DMS 273 (cell line): Measurements from ENCODE around the gene APOO.
"Not testable (repeated sequence)": the region's sequence is repeated elsewhere in the genome, so short reads cannot be mapped to it uniquely, and the experiment has no call there.

Source experiments
- DNase-seq: peaks from one replicate; lab custom pipeline; 2025; ENCODE audit not compliant: unreplicated experiment; lab: John Stamatoyannopoulos, UW

APOO gene

DNA sequence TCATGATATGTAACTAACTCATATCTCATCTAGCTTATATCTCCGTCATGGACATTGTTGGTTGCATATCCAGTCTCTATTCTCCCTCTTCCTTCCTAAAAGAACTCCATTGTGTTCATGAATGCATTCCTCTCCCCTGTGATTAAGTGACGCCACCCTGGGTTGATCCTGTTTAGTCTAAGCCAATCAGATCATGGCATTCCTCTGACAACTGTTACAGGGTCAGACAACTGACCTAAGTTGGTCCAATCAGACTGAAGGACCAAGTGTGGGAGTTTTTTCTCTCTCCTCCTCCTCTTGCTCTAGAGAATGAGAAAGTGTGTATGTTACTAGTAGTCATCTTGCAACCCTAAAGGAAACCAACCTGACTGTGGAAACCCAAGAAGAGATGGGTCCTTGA is 3.6 kb downstream of the APOO start:
- no peak for DNase-seq

DNA sequence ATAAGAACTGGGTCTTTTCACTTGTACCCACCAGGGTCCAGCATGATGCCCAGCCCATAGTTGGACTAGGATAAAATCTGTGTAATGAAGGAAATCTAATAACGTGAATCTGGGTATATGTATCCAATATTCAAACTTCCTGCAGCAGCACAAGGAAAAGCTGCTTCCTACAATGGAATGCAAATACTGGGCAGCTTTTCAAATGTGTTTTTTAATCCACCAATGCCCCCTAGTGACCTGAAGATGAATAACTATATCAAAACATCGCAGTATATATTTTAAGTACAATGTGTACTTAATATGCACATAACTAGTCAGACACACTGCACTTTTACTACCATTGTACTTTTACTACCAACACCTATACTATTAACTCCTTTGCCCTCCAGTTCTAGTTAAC is 5.3 kb downstream of the APOO start:
- peak; percentile 78 for DNase-seq

- DNase-seq, result peak; percentile 78
These were observed 5.9 kb downstream of the APOO start for GRCh38 chrX:23901805-23902204.

DNA sequence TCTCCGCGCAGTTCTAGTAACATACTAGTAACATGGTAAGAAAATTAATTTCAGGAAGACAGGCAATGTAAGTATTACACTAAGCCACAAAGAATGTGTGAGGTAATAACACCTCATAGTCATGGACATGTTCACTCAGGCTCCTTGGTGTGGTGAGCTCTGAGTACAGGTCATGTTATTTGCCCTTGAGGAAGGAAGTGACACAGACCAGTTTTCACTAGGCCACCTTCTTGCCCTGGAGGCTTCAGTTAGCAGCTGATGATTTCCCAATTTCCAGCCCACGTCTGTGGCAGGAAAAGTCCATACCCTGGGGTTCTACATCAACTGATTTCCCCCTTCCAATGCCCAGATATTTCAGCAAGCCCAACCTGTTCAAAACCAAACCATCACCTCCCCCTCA is 6.7 kb downstream of the APOO start:
- DNase-seq, result no peak

- no peak for DNase-seq
These were observed 7.4 kb downstream of the APOO start for GRCh38 chrX:23900220-23900797.

DNA sequence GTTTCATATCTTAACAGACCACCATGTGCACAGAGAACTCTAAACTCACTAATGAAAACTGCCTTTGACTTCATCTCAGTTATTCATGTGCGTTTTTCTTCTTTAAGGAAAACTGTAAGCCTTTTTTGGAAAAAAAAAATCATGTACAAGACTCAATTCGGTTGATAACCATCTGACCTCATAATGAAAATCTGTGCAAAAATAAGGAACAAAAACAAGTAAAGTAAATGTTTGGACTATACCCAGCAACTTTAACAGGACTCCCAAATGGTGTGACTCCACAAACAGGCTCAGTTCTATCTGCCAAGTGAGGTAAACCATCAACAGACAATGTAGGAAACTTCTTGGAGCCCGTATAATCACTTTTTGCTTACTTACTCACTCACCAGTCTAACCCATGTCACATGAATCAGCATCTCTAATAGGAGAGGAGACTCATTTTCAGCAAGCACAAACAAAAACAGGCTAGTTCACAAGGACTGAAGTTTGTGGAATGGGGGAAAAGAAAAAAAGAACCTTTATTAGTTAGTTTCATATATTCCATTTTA is 9.3 kb downstream of the APOO start:
- no peak for DNase-seq

DNA sequence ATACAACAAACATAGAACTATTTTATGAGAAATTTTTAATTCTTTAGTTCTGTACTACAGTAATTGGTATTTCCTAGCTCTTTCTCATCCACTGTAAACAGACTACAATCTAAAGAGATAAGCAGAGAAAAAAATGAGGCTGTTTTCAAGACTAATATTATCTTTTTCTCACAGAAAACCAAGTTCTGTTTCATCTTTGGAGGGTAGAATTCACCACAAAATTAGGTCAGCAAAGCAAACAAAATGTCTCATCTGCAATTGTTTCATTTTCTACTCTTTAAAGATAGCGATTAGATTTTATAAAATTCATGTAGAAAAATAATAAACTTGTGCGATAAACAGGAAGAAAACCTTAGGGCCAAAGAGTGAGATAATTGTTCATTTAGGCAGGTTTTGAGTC is 10.8 kb downstream of the APOO start:
- DNase-seq, result no peak

DNA sequence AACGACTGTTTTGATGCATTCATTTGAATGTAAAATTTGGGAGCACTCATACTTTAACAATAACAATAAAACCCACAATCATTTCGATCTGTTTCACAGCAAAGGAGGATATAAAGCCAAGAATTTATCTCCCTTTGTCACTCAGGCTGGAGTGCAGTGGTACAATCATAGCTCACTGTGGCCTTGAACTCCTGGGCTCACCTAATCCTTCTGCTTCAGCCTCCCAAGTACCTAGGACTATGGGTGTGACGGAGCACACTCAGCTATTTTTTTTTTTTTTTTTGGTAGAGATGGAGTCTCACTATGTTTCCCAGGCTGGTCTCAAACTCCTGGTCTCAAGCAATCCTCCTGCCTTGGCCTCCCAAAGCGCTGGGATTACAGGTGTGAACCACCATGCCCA is 11.2 kb downstream of the APOO start:
- not testable (repeated sequence) for DNase-seq

- not testable (repeated sequence) for DNase-seq
These were observed 12.7 kb downstream of the APOO start for GRCh38 chrX:23894993-23895392.

DNA sequence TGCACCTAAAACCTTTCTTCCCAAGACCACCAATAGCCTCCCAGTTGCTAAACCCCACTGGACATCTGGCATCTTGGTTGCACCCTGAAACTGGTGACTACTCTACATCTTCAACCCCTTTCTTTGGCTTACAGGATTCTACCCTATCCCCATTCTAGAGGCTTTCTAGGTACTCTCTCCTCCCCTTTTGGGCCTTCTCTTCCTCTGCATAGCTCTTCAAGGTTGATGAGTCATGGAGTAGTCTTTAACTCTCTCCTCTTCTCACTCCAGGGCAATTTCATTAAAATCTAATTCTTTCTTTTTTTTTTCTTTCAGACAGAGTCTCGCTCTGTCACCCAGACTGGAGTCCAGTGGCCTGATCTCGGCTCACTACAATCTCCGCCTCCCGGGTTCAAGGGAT is 16.8 kb downstream of the APOO start:
- DNase-seq, result no peak

- no peak for DNase-seq
These were observed 18.7 kb downstream of the APOO start for GRCh38 chrX:23888887-23889501.

GRCh38 chrX:23887918-23888317 is 19.8 kb downstream of the APOO start:
- no peak for DNase-seq

GRCh38 chrX:23887451-23887850 is 20.3 kb downstream of the APOO start:
- DNase-seq, result no peak

DNA sequence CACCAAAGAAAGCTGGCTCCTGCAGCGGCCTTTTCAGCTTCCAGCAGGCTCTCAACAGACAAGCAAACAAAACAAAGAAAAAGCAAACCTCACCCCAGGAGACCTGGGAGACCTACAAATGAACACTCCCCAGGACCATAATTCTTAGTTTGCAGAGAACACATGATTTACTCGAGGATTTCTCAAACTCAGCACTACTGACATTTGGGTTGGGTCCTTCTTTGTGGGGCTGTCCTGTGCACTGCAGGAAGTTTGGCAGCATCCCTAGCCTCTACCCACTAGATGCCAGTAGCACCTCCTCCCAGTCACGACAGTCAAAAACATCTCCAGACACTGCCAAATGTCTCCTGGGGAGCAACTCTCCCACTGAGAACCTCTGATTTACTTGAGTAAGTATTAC is 21.9 kb downstream of the APOO start:
- no peak for DNase-seq

DNA sequence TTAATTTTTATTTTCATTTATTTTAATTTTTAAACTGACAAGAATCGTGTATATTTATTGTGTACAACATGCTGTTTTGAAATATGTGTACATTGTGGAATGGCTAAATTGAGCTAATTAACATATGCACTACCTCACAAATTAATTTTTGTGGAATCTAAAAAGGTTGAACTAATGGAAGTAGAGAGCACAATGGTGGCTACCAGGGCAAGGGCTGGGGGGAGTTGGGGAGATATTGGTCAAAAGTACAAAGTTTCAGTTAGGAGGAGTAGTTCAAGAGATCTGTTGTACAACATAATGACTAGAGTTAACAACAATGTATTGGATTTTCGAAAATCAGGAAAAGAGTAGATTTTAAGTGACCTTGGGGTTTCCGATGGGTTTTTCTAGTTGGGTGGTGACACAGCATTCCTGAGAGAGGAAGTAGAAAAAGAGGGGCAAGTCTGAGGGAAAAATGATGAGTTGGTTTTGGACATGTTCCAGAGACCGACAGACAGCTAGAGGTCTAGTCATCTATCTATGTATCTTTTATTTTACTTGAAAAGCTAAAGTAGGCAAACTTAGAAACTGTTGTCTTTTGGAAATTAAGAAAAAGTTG is 23.2 kb downstream of the APOO start:
- no peak for DNase-seq

DNA sequence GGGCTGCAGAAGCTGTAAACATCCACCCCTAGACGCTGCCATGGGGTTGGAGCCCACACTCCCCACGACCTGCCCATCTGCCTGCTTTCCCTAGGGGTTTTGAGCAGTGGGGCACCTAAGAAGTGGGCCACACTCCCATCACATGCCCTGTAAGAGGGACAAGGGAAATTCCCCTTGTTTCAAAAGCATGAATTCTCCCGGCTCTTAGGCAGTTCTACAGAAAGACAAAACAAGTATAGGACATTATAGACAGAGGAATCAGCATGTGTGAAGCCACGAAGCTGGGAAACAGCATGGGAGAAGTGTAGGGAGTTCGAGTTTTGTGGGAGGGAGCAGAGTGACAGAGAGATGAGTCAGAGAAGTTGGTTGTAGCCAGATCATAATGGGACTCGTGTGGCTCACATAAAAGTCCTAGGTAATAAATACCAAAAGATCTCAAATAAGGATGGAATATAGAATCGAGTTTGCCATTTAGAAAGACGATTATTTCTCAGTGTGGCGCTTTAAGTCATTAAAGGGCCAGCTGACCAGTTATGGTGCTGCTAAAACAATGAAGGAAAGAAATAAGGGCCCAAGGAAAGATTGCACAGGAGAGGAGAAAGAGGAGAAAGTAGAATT is 23.9 kb downstream of the APOO start:
- DNase-seq, result peak; percentile 49

- no peak for DNase-seq
These were observed 28.2 kb downstream of the APOO start for GRCh38 chrX:23879380-23880090.

DNA sequence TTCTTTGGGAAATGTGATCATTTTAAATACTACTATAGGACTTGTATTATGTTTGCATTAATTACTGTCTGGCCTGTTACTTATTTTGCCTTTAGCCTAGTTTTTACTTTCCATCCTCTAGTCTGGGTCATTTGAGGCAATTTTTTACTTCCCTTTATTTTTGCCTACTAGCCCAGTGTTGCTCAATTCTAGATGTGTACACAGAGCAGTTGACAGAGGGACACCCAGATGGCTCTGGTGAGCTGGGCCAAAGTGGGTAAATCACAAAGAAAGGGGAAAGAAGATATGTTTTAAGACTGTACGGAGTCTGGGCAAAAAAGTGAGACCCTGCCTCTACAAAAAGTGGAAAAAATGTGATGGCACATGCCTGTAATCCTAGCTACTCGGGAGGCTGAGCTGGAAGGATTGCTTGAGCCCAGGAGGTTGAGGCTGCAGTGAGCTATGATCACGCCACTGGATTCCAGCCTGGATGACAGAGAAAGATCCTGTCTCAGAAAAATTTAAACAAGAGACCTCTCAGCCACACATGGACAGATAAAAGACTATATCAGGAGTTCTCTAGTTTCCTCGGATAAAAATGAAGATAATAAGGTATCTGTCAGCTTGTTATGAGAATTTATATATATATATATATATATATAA is 35.7 kb downstream of the APOO start:
- DNase-seq, result no peak

- no peak for DNase-seq
These were observed 37.7 kb downstream of the APOO start for GRCh38 chrX:23870041-23870440.

GRCh38 chrX:23864742-23865326 is 42.9 kb downstream of the APOO start:
- DNase-seq, result no peak

- not testable (repeated sequence) for DNase-seq
These were observed 45.8 kb downstream of the APOO start for GRCh38 chrX:23861952-23862351.
